ENCODE results near the gene WDR54.
A peak's percentile ranks its signal among the peaks of the same experiment; 100 is the strongest.

The WDR54 gene

GRCh38 chr2:74379851-74380789 lies 41.4 kb upstream of the WDR54 start, which contains the start of gene DCTN1:
TSS of gene DCTN1 (minus strand) at chr2:74380311. CDS start at chr2:74380037, 274 bp downstream.
- no peak within 1 kb of the TSS for H3K9ac ChIP-seq (ENCODE audit: insufficient read length)
- H3K4me3 ChIP-seq: no peak within 1 kb of the TSS; the same call in 1 of the 2 replicates
- H3K9me3 ChIP-seq (ENCODE audit: low read depth, low read length): no peaks in the 10 kb centered on the region
- DNase-seq (ENCODE audit: low read depth, low spot score): no peak
- TF ChIP-seq POLR2AphosphoS5 (IDR thresholded peaks at IDR 0.05; ENCODE audit: borderline replicate concordance, low read depth, low read length): no peak
- no peak for TF ChIP-seq FOXP2 (optimal IDR thresholded peaks at IDR 0.05; ENCODE audit: control extremely low read depth, extremely low read length, insufficient read depth)
- TF ChIP-seq EZH2 (IDR thresholded peaks at IDR 0.05): no peak
- H3K36me3 ChIP-seq (ENCODE audit: insufficient read depth, low read length): peaks cover 43% of the 10 kb centered on the region
- no peak within 1 kb of the TSS for H3K27ac ChIP-seq

DNA sequence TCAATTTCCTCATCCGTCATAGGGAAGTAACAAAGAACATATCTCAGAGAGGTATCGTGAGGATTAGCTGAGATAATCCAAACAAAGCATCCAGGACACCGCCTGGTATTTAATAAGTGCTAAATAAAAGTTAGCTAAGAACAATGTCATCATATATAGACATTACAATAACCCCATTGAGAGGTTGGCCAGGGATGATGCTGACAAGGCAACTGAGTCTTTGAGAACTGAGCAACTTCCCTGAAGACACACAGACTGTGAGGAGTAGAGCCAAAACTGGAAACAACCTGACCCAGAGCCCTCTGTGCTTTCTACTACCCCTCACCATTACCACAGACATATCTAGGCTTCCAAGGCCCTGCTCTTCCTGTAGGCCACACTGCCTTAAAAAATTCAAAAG lies 39.8 kb upstream of the WDR54 start:
- no peaks in the 10 kb centered on the region for H3K9me3 ChIP-seq (ENCODE audit: low read depth, low read length)
- no peak for TF ChIP-seq FOXP2 (optimal IDR thresholded peaks at IDR 0.05; ENCODE audit: control extremely low read depth, extremely low read length, insufficient read depth)
- TF ChIP-seq EZH2 (IDR thresholded peaks at IDR 0.05): no peak
- H3K36me3 ChIP-seq (ENCODE audit: insufficient read depth, low read length): peaks cover 33% of the 10 kb centered on the region
- H3K4me3 ChIP-seq: no peak overlapping the region
- no peak for DNase-seq (ENCODE audit: low read depth, low spot score)
- no peak overlapping the region for H3K27ac ChIP-seq
- H3K9ac ChIP-seq (ENCODE audit: insufficient read length): no peak overlapping the region

DNA sequence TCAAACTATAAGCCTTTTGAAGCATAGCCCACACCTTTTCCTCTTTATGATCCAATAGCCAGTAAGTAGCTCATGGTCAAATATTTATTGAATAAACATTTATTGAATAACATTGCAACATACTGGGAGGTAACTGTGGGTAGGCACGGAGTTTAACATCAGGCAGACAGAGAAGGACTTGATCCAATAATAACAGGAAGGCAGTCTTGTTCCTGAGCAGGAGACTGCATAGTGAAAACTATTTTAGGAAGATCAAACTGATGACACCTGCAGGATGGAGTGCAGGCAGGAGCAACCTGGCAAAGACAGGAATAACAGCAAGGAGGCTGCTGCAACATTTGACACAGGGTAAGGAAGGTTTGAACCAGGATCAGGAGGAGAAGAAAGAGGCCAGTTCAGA lies 38.3 kb upstream of the WDR54 start:
- Histone ChIP-seq H3K9ac (ENCODE audit: insufficient read length) (no peak overlapping the region), H3K4me3 (no peak overlapping the region), H3K9me3 (ENCODE audit: low read depth, low read length) (no peaks in the 10 kb centered on the region), H3K36me3 (ENCODE audit: insufficient read depth, low read length) (peaks cover 22% of the 10 kb centered on the region), H3K27ac (no peak overlapping the region)
- TF ChIP-seq FOXP2 (optimal IDR thresholded peaks at IDR 0.05; ENCODE audit: control extremely low read depth, extremely low read length, insufficient read depth) (no peak), EZH2 (IDR thresholded peaks at IDR 0.05) (no peak), POLR2AphosphoS5 (IDR thresholded peaks at IDR 0.05; ENCODE audit: borderline replicate concordance, low read depth, low read length) (no peak)
- no peak for DNase-seq (ENCODE audit: low read depth, low spot score)

DNA sequence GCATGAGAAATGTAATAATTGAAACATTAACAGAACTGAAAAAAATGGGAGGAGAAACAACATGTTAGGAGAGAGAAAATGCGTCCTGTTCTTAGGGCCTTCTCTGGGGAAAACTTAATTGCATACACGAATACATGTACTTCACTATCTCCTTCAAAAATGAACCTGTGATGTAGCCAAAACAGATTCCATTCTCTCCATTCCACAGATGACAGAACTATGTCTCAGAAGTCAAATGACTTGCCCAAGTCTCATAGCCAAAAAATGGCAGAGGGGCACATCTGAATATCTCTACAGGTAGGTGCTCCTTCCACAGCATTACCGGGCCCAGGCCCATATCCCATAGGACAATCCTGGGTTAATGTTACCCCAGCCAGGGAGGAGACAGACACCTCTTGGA lies 37.5 kb upstream of the WDR54 start:
- Histone ChIP-seq H3K36me3 (ENCODE audit: insufficient read depth, low read length) (peaks cover 20% of the 10 kb centered on the region), H3K4me3 (no peak overlapping the region), H3K9me3 (ENCODE audit: low read depth, low read length) (no peaks in the 10 kb centered on the region), H3K9ac (ENCODE audit: insufficient read length) (no peak overlapping the region), H3K27ac (no peak overlapping the region)
- no peak for DNase-seq (ENCODE audit: low read depth, low spot score)
- TF ChIP-seq POLR2AphosphoS5 (IDR thresholded peaks at IDR 0.05; ENCODE audit: borderline replicate concordance, low read depth, low read length): no peak

DNA sequence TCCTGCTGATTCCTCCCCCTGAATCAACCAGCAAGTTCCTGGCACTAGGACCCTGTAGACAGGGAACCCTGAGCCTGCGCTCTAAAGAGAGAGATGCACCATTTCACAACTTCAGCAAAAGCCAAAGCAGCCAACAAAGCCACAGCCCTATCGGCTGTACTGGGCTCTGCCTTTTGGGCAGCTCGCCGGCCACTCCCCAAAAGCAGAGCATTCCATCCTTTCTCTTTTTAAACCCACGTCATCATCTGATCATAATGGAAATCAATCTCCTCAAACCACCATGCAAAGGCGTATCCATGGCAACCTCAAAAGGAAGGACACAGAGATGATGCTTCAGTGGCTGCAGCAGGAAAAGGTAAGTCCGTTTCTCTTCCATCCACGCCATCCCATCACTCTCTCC lies 36.1 kb upstream of the WDR54 start:
- no peak overlapping the region for H3K4me3 ChIP-seq
- TF ChIP-seq FOXP2 (optimal IDR thresholded peaks at IDR 0.05; ENCODE audit: control extremely low read depth, extremely low read length, insufficient read depth) (no peak), EZH2 (IDR thresholded peaks at IDR 0.05) (no peak), POLR2AphosphoS5 (IDR thresholded peaks at IDR 0.05; ENCODE audit: borderline replicate concordance, low read depth, low read length) (no peak)

GRCh38 chr2:74387346-74387745 lies 34.2 kb upstream of the WDR54 start:
- no peak for DNase-seq (ENCODE audit: low read depth, low spot score)
- TF ChIP-seq FOXP2 (optimal IDR thresholded peaks at IDR 0.05; ENCODE audit: control extremely low read depth, extremely low read length, insufficient read depth): no peak
- H3K4me3 ChIP-seq: no peak overlapping the region
- H3K9me3 ChIP-seq (ENCODE audit: low read depth, low read length): no peaks in the 10 kb centered on the region
- no peak overlapping the region for H3K27ac ChIP-seq
- H3K36me3 ChIP-seq (ENCODE audit: insufficient read depth, low read length): peaks cover 20% of the 10 kb centered on the region
- H3K9ac ChIP-seq (ENCODE audit: insufficient read length): no peak overlapping the region

More for the DNA sequence above, 36.1 kb upstream of the WDR54 start:
- DNase-seq (ENCODE audit: low read depth, low spot score): no peak
- peaks cover 20% of the 10 kb centered on the region for H3K36me3 ChIP-seq (ENCODE audit: insufficient read depth, low read length)
- H3K9me3 ChIP-seq (ENCODE audit: low read depth, low read length): no peaks in the 10 kb centered on the region
- no peak overlapping the region for H3K9ac ChIP-seq (ENCODE audit: insufficient read length)
- no peak overlapping the region for H3K27ac ChIP-seq

- no peak overlapping the region for H3K27ac ChIP-seq
- peak overlapping the region; percentile 97 for H3K4me3 ChIP-seq
- TF ChIP-seq EZH2 (IDR thresholded peaks at IDR 0.05): no peak
- TF ChIP-seq FOXP2 (optimal IDR thresholded peaks at IDR 0.05; ENCODE audit: control extremely low read depth, extremely low read length, insufficient read depth): no peak
- H3K9ac ChIP-seq (ENCODE audit: insufficient read length): peak overlapping the region; percentile 97
- DNase-seq (ENCODE audit: low read depth, low spot score): no peak
- H3K36me3 ChIP-seq (ENCODE audit: insufficient read depth, low read length): peaks cover 4% of the 10 kb centered on the region
- no peaks in the 10 kb centered on the region for H3K9me3 ChIP-seq (ENCODE audit: low read depth, low read length)
Measured at GRCh38 chr2:74390606-74391005, 30.9 kb upstream of the WDR54 start.

DNA sequence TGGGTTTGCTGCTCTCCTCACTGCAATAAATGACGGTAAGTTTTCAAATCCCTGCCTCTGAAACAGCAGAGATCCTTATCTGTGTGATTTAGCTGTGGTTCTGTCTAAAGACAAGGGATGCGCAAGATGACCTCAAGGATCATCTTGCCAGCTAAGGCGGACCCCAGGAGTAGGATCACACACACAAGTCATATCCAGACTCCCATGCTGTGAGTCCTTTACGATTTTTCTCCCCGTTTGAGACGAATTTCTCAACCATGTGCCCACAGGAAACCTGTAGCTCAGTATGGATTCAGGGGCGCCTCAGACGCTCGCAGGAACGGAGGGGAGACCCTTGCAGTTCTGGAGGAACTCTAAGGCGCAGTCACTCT lies 30.3 kb upstream of the WDR54 start:
- peak overlapping the region; percentile 97 for H3K9ac ChIP-seq (ENCODE audit: insufficient read length)
- H3K36me3 ChIP-seq (ENCODE audit: insufficient read depth, low read length): peaks cover 4% of the 10 kb centered on the region
- no peaks in the 10 kb centered on the region for H3K9me3 ChIP-seq (ENCODE audit: low read depth, low read length)
- DNase-seq (ENCODE audit: low read depth, low spot score): no peak
- H3K27ac ChIP-seq: 0 out of 2 replicates have a peak overlapping the region, but pooled peaks have one; percentile 33
- H3K4me3 ChIP-seq: peak overlapping the region; percentile 97
- TF ChIP-seq EZH2 (IDR thresholded peaks at IDR 0.05): no peak
- no peak for TF ChIP-seq FOXP2 (optimal IDR thresholded peaks at IDR 0.05; ENCODE audit: control extremely low read depth, extremely low read length, insufficient read depth)
- no peak for TF ChIP-seq POLR2AphosphoS5 (IDR thresholded peaks at IDR 0.05; ENCODE audit: borderline replicate concordance, low read depth, low read length)

All from SK-N-MC (cell line).